H1 (cell line): Measurements from ENCODE around the gene SLC35F1. TPM values are rescaled to one million over a fixed set of nuclear protein-coding genes. Genes with fewer than 3 reads are reported as not detected.

Experiments used
- CTCF ChIA-PET: fragments of 300-600 bp; sonication (Branson Sonifier 250); formaldehyde crosslinking; loops from one replicate; lab custom pipeline; 2021; ENCODE audit not compliant: partially characterized antibody; lab: Charles Lee
- POLR2A ChIA-PET: fragments of 300-600 bp; sonication (Branson Sonifier 250); formaldehyde crosslinking; loops from one replicate; lab custom pipeline; 2021; ENCODE audit warnings: inconsistent platforms; ENCODE audit not compliant: partially characterized antibody; lab: Charles Lee
- DNase-seq, 2 experiments: peaks; one replicate each; pipeline versions ENCODE4 v3.0.0 to v3.0.0-alpha.2; 2010 to 2022; ENCODE audit warnings: low spot score in 2 of 2, low read depth in 1 of 2, mixed read lengths in 1 of 2
- FAIRE-seq: peaks from 2 replicates; lab custom pipeline; 2011; peaks lifted over from hg19 to GRCh38; lab: Jason Lieb, UNC
- H2AFZ ChIP-seq: 2 replicates; pipeline ENCODE4 v1.8.1; 2012; ENCODE audit warnings: low read length, inconsistent platforms
- H2AK5ac ChIP-seq: 2 replicates; pipeline ENCODE4 v1.6.1; 2013; ENCODE audit warnings: low read depth, low read length
- H2BK120ac ChIP-seq: replicated peaks from 2 replicates; pipeline ENCODE3; 2013; ENCODE audit warnings: low read depth, low read length, inconsistent platforms
- H2BK12ac ChIP-seq: 2 replicates; pipeline ENCODE4 v1.6.1; 2013; ENCODE audit warnings: low read depth, low read length
- H2BK15ac ChIP-seq: 2 replicates; pipeline ENCODE4 v1.6.1; 2013; ENCODE audit warnings: low read length
- H2BK20ac ChIP-seq: 2 replicates; pipeline ENCODE4 v1.6.1; 2013; ENCODE audit warnings: low read length
- H2BK5ac ChIP-seq: 2 replicates; pipeline ENCODE4 v1.6.1; 2013; ENCODE audit warnings: low read depth, low read length
- H3K14ac ChIP-seq: 2 replicates; pipeline ENCODE4 v1.6.1; 2013; ENCODE audit warnings: inconsistent platforms; ENCODE audit not compliant: insufficient read length
- H3K18ac ChIP-seq: 2 replicates; pipeline ENCODE4 v1.6.1; 2013; ENCODE audit warnings: low read length; ENCODE audit errors: extremely low read depth
- H3K23ac ChIP-seq: 2 replicates; pipeline ENCODE4 v1.6.1; 2013; ENCODE audit warnings: inconsistent platforms; ENCODE audit not compliant: insufficient read length
- H3K23me2 ChIP-seq: 2 replicates; pipeline ENCODE4 v1.6.1; 2013; ENCODE audit warnings: low read depth, low read length
- H3K27ac ChIP-seq: 2 replicates; pipeline ENCODE4 v1.6.1; 2011; ENCODE audit warnings: low read depth, low read length, inconsistent platforms
- H3K27me3 ChIP-seq, 4 experiments: replicated peaks in 1 of 4; 1 replicate in 1 of 4; 2 replicates in 3 of 4; pipeline versions ENCODE4 v1.6.1 to v1.8.1; 2011 to 2013; ENCODE audit warnings: low read length in 3 of 4, mild to moderate bottlenecking in 3 of 4, inconsistent platforms in 2 of 4, mixed read lengths in 2 of 4, moderate library complexity in 1 of 4; ENCODE audit not compliant: control insufficient read depth in 3 of 4, insufficient read depth in 3 of 4; ENCODE audit errors: extremely low read depth in 1 of 4
- H3K36me3 ChIP-seq, 4 experiments: 2 replicates each; pipeline versions ENCODE4 v1.6.1 to v1.8.1; 2011 to 2013; ENCODE audit warnings: mild to moderate bottlenecking in 4 of 4, low read length in 3 of 4, moderate library complexity in 2 of 4, control low read depth in 1 of 4, inconsistent platforms in 1 of 4; ENCODE audit not compliant: insufficient read depth in 4 of 4, control insufficient read depth in 2 of 4
- H3K4ac ChIP-seq: replicated peaks from 2 replicates; pipeline ENCODE3; 2013; ENCODE audit warnings: low read length, low read depth, mixed read lengths, inconsistent platforms; ENCODE audit not compliant: insufficient read length
- H3K4me1 ChIP-seq, 4 experiments: replicated peaks in 1 of 4; 1 replicate in 1 of 4; 2 replicates in 3 of 4; pipeline versions ENCODE4 v1.6.1 to v1.8.1; 2011 to 2013; ENCODE audit warnings: low read length in 3 of 4, inconsistent platforms in 2 of 4, mixed read lengths in 1 of 4; ENCODE audit not compliant: insufficient read depth in 4 of 4, control insufficient read depth in 3 of 4
- H3K4me2 ChIP-seq, 2 experiments: 2 replicates each; pipeline versions ENCODE4 v1.6.1 to v1.8.1; 2011 to 2013; ENCODE audit warnings: low read depth in 2 of 2, low read length in 2 of 2, control low read depth in 1 of 2, inconsistent platforms in 1 of 2, mild to moderate bottlenecking in 1 of 2; ENCODE audit not compliant: insufficient read depth in 1 of 2
- H3K4me3 ChIP-seq, 4 experiments: fragments of 200-600, 300-600 bp in 1 of 4; sonication (generic), shearing (Covaris generic), sonication (Bioruptor Twin) in 1 of 4; 2 replicates each; pipeline versions ENCODE4 v1.5.1 to v1.8.1; 2011 to 2016; ENCODE audit warnings: low read length in 4 of 4, low read depth in 3 of 4, control low read depth in 2 of 4, inconsistent platforms in 2 of 4, mild to moderate bottlenecking in 2 of 4, mixed read lengths in 1 of 4, moderate library complexity in 1 of 4; ENCODE audit not compliant: insufficient read depth in 2 of 4; ENCODE audit errors: extremely low read depth in 1 of 4
- H3K56ac ChIP-seq: replicated peaks from 2 replicates; pipeline ENCODE3; 2013; ENCODE audit warnings: low read depth, mild to moderate bottlenecking, mixed read lengths, low read length, inconsistent platforms; ENCODE audit not compliant: insufficient read length
- H3K79me1 ChIP-seq: 2 replicates; pipeline ENCODE4 v1.6.1; 2013; ENCODE audit warnings: low read depth, low read length, control low read depth
- H3K79me2 ChIP-seq, 2 experiments: 2 replicates each; pipeline versions ENCODE4 v1.6.1 to v1.8.1; 2012 to 2013; ENCODE audit warnings: low read length in 2 of 2, mild to moderate bottlenecking in 2 of 2, inconsistent platforms in 1 of 2; ENCODE audit not compliant: insufficient read depth in 2 of 2, control insufficient read depth in 1 of 2
- H3K9ac ChIP-seq, 4 experiments: replicated peaks in 1 of 4; 1 replicate in 1 of 4; 2 replicates in 3 of 4; pipeline versions ENCODE4 v1.6.1 to v1.8.1; 2011 to 2013; ENCODE audit warnings: low read depth in 3 of 4, low read length in 3 of 4, control low read depth in 2 of 4, mild to moderate bottlenecking in 2 of 4, moderate library complexity in 2 of 4, inconsistent platforms in 1 of 4; ENCODE audit errors: extremely low read depth in 1 of 4
- H3K9me3 ChIP-seq, 2 experiments: 2 replicates each; pipeline versions ENCODE4 v1.6.1 to v1.8.1; 2012 to 2013; ENCODE audit warnings: mild to moderate bottlenecking in 2 of 2, moderate library complexity in 2 of 2, control low read depth in 1 of 2, inconsistent platforms in 1 of 2, low read depth in 1 of 2, low read length in 1 of 2, mixed read lengths in 1 of 2; ENCODE audit not compliant: insufficient read depth in 2 of 2
- H4K20me1 ChIP-seq, 2 experiments: replicated peaks in 1 of 2; 2 replicates each; pipeline versions ENCODE3 to v1.8.1; 2011 to 2013; ENCODE audit warnings: inconsistent platforms in 2 of 2, low read length in 2 of 2, mild to moderate bottlenecking in 1 of 2; ENCODE audit not compliant: insufficient read depth in 2 of 2, control insufficient read depth in 1 of 2
- H4K5ac ChIP-seq: 2 replicates; pipeline ENCODE4 v1.6.1; 2013; ENCODE audit warnings: low read length, low read depth, mixed read lengths, inconsistent platforms; ENCODE audit not compliant: insufficient read length
- H4K8ac ChIP-seq: 2 replicates; pipeline ENCODE4 v1.8.0; 2013; ENCODE audit warnings: mild to moderate bottlenecking, moderate library complexity, low read length, inconsistent platforms; ENCODE audit not compliant: insufficient read depth; ENCODE audit errors: extremely low read depth
- H4K91ac ChIP-seq: replicated peaks from 2 replicates; pipeline ENCODE3; 2013; ENCODE audit warnings: low read length, mixed read lengths, inconsistent platforms; ENCODE audit not compliant: insufficient read length
- ASH2L ChIP-seq: fragments of 200-600, 300-600 bp; sonication (generic); IDR thresholded peaks from one replicate; pipeline ENCODE4 v1.7.1; 2017; ENCODE audit warnings: low read length
- BCL11A ChIP-seq, 2 experiments: IDR thresholded peaks; one replicate each; pipeline ENCODE4 v1.6.1; 2011; ENCODE audit warnings: low read depth in 2 of 2, low read length in 2 of 2, mild to moderate bottlenecking in 2 of 2
- CHD1 ChIP-seq: IDR thresholded peaks from 2 replicates; pipeline ENCODE4 v1.6.1; 2012; ENCODE audit warnings: low read depth, low read length, improper control_type of control experiment
- EZH2 ChIP-seq: fragments of 200-600 bp; sonication (generic); IDR thresholded peaks from 2 replicates; pipeline ENCODE4 v1.7.1; 2012; ENCODE audit warnings: low read depth, mild to moderate bottlenecking, moderate library complexity, low read length, inconsistent platforms; ENCODE audit not compliant: severe bottlenecking
- HDAC2 ChIP-seq, 2 experiments: fragments of 300-600 bp in 1 of 2; sonication (generic) in 1 of 2; IDR thresholded peaks; 2 replicates each; pipeline ENCODE4 v1.6.1; 2011 to 2012; ENCODE audit warnings: low read depth in 2 of 2, low read length in 2 of 2, mild to moderate bottlenecking in 2 of 2, moderate library complexity in 2 of 2, borderline replicate concordance in 1 of 2, inconsistent platforms in 1 of 2
- KDM1A ChIP-seq: fragments of 200-600, 300-600 bp; sonication (generic); IDR thresholded peaks from 2 replicates; pipeline ENCODE4 v1.7.1; 2016; ENCODE audit warnings: mild to moderate bottlenecking, low read length, borderline replicate concordance
- KDM4A ChIP-seq: IDR thresholded peaks from one replicate; pipeline ENCODE4 v1.7.1; 2012; ENCODE audit warnings: low read depth, mild to moderate bottlenecking, moderate library complexity, low read length, inconsistent platforms; ENCODE audit not compliant: severe bottlenecking
- KDM5A ChIP-seq: fragments of 200-600 bp; IDR thresholded peaks from 2 replicates; pipeline ENCODE4 v1.7.1; 2012; ENCODE audit warnings: mild to moderate bottlenecking, low read length, inconsistent platforms, mixed read lengths
- NANOG ChIP-seq: IDR thresholded peaks from 2 replicates; pipeline ENCODE4 v1.6.1; 2011; ENCODE audit warnings: low read length, low read depth, mild to moderate bottlenecking, inconsistent platforms; ENCODE audit not compliant: insufficient read depth, poor library complexity, severe bottlenecking
- POLR2A ChIP-seq, 2 experiments: IDR thresholded peaks; 1 replicate in 1 of 2; 2 replicates in 1 of 2; pipeline ENCODE4 v1.6.1; 2011; ENCODE audit warnings: low read depth in 2 of 2, low read length in 2 of 2, mild to moderate bottlenecking in 2 of 2; ENCODE audit errors: control extremely low read depth in 1 of 2
- POU5F1 ChIP-seq: IDR thresholded peaks from 2 replicates; pipeline ENCODE4 v1.6.1; 2011; ENCODE audit warnings: low read depth, mild to moderate bottlenecking, low read length, moderate library complexity
- RNF2 ChIP-seq: fragments of 200-900, 300-1000 bp; sonication (generic); IDR thresholded peaks from 2 replicates; pipeline ENCODE4 v1.7.1; 2016; ENCODE audit warnings: borderline replicate concordance, low read depth, mild to moderate bottlenecking, antibody characterized with exemption, low read length; ENCODE audit not compliant: poor library complexity, severe bottlenecking; ENCODE audit errors: missing control alignments
- SIN3A ChIP-seq, 2 experiments: IDR thresholded peaks in 1 of 2; conservative IDR thresholded peaks in 1 of 2; 2 replicates each; pipeline ENCODE4 v1.6.1; 2011 to 2012; ENCODE audit warnings: low read length in 2 of 2, improper control_type of control experiment in 1 of 2, low read depth in 1 of 2, mild to moderate bottlenecking in 1 of 2
- TBP ChIP-seq: IDR thresholded peaks from 2 replicates; pipeline ENCODE4 v1.6.1; 2011; ENCODE audit warnings: low read depth, low read length, improper control_type of control experiment
- WGBS, 2 experiments: shearing (Covaris generic) in 1 of 2; methylation state at CpG; one replicate each; pipeline versions ENCODE4 v1.1.6 to v1.1.7; 2013 to 2015; ENCODE audit warnings: low lambda C conversion rate in 2 of 2, mixed read lengths in 2 of 2, inconsistent platforms in 1 of 2, low coverage in 1 of 2, missing lambda C conversion rate in 1 of 2; ENCODE audit not compliant: insufficient replicate concordance in 2 of 2, insufficient coverage in 1 of 2, insufficient read length in 1 of 2; ENCODE audit errors: extremely low coverage in 1 of 2, missing lambda C conversion rate in 1 of 2; 5-methylcytosine and 5-hydroxymethylcytosine counted together
- polyA plus RNA-seq, 7 experiments: library from polyadenylated mRNA; depleted of rRNA in 3 of 7; stranded (reverse) in 5 of 7; unstranded in 2 of 7; fragments of >200 nt in 5 of 7; fragments of 200-250 nt in 2 of 7; gene quantifications; 1 replicate in 5 of 7; 2 replicates in 1 of 7; 4 replicates in 1 of 7; pipeline versions ENCODE4 v1.2.1 to v1.2.3, GENCODE V29; 2011 to 2013; ENCODE audit warnings: missing spikeins in 2 of 7, mixed read lengths in 2 of 7
- total RNA-seq: library from RNA; stranded (reverse); fragmentation: NEBNext Ultra II Directional; extraction: Animal tissue kit (Norgen Biotek cat#: 25700); gene quantifications from 2 replicates; pipeline ENCODE4 v1.2.1, GENCODE V29; 2021

Gene SLC35F1
- total and polyA plus RNA-seq, 2 of the 8 experiments (the other 6 are each of a cell fraction or from before 2014, with no cell fraction given), result 7.0 to 10.0 TPM

- DNase-seq (no peak), FAIRE-seq (no peak)
- Histone ChIP-seq H3K23me2 (no peaks in the 10 kb centered on the region), H3K14ac (no peak overlapping the region), H4K91ac (no peak overlapping the region), H3K4me3 (no peak overlapping the region), H2AK5ac (no peak overlapping the region), H2BK12ac (no peak overlapping the region), H3K23ac (no peak overlapping the region), H3K27me3 (no peaks in the 10 kb centered on the region), H2BK20ac (no peak overlapping the region), H3K36me3 (no peaks in the 10 kb centered on the region), H2AFZ (no peak overlapping the region), H3K4ac (no peak overlapping the region), H3K79me1 (no peaks in the 10 kb centered on the region), H4K8ac (no peak overlapping the region), H2BK120ac (no peak overlapping the region), H3K4me2 (no peak overlapping the region), H3K9ac (no peak overlapping the region), H3K9me3 (0 out of 4 replicates have a peak, but pooled peaks cover 0 to under 1% of the 10 kb centered on the region in 2 experiments), H2BK5ac (no peak overlapping the region), H3K27ac (no peak overlapping the region), H4K5ac (no peak overlapping the region), H3K18ac (no peak overlapping the region), H4K20me1 (no peaks in the 10 kb centered on the region), H3K4me1 (no peaks in the 10 kb centered on the region), H3K79me2 (no peaks in the 10 kb centered on the region), H3K56ac (no peak overlapping the region), H2BK15ac (no peak overlapping the region)
- 93 to 100% methylated on average over 1 to 2 of the region's 2 CpGs for WGBS, 2 experiments
- ChIA-PET CTCF (interaction anchor here (1.4 kb wide), 1 partner anchor 41 kb away, joined by 3 read pairs; no protein-coding TSS in a partner anchor), POLR2A (no interaction called here)
- TF ChIP-seq KDM5A (no peak), EZH2 (no peak), BCL11A (IDR thresholded peaks at IDR 0.05; ENCODE audit: low read depth in 2 of 2, low read length in 2 of 2) (no peak), HDAC2 (IDR thresholded peaks at IDR 0.05; ENCODE audit: borderline replicate concordance in 1 of 2, low read depth in 2 of 2, low read length in 2 of 2) (no peak), KDM4A (no peak), TBP (no peak), ASH2L (no peak), SIN3A (conservative IDR thresholded peaks at IDR 0.05 in 1 of 2, IDR thresholded peaks at IDR 0.05 in 1 of 2; ENCODE audit: low read depth in 1 of 2, low read length in 2 of 2) (no peak), KDM1A (no peak), RNF2 (no peak), POLR2A (IDR thresholded peaks at IDR 0.05; ENCODE audit: control extremely low read depth in 1 of 2, low read depth in 2 of 2, low read length in 2 of 2) (no peak), NANOG (no peak), CHD1 (no peak), POU5F1 (no peak)
These were observed 109.5 kb downstream of the SLC35F1 start for GRCh38 chr6:118016532-118016931.
